ENCODE results near the gene KLHL6. TPM values are rescaled to one million over a fixed set of nuclear protein-coding genes. Genes with fewer than 3 reads are reported as not detected.
"Not testable (repeated sequence)": the region's sequence is repeated elsewhere in the genome, so short reads cannot be mapped to it uniquely, and the experiment has no call there.

Gene KLHL6
- total RNA-seq, 4 donors from 2014 or later: 0.67 to 2.7 (median 1.0) TPM

DNA sequence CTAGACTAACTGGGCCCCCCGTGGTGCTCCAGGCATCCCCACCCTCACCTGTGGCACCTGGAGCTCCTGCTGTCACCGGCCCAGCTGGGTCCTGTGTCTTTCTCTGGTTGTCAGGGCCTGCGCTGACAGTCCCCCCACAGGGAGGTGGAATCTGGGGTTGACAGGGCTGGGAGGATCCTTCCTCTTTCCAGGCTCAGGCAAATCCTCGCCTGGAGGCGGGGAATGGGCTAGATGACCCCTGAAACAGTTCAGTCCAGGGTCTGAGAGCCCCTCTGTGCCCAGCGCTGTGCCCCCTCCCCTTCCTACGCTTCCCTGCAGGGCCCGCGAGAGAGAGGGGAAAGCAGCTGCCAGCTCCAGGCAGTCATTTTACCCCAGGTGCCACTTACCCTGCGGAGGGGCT, 77.0 kb downstream of the KLHL6 start:
- no peaks in the 10 kb centered on the region for H3K36me3 ChIP-seq

DNA sequence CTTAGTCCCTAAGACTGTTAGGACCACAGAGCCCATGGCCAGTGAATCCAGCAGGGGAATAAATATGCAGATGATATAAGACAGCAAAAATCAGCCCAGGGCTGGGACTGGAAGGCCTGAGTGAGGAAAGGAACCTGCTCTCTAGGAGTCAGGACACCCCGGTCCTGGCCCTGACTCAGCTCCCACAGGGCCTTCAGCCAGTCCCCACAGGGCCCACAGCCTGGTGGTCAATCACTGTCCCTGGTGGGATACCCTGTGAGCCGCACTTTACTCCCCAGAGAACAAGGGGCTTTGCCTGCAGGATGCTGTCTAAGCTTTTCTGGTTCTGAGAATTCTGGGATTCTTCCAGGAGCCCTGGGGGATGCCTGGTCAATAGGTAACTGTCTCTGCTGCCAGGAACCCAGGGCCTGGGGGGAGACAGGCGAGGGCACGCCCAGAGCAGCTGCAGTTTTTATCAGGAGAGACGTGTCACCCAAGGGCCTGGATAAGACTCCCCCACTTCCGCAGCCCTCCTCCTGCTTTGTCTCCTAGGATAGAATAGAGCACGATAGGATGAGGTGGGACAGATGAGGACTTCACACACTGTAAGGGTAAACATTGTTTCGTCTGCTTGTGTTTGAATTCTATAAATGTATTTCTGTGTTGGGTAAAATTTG, 77.6 kb downstream of the KLHL6 start:
- Histone ChIP-seq H3K27ac (no peak overlapping the region), H3K36me3 (no peaks in the 10 kb centered on the region), H3K4me1 (no peaks in the 10 kb centered on the region), H3K9me3 (no peaks in the 10 kb centered on the region), H3K27me3 (no peaks in the 10 kb centered on the region), H3K4me3 (replicated peaks in 1 of 3) (no peak overlapping the region)
- DNase-seq: no peak
- intact Hi-C loops (cut with DNase I): loop anchor here (10.0 kb wide), 1 partner anchor 407 kb away; the partner anchor contains the start of gene PARL
- TF ChIP-seq, protein P1, sequence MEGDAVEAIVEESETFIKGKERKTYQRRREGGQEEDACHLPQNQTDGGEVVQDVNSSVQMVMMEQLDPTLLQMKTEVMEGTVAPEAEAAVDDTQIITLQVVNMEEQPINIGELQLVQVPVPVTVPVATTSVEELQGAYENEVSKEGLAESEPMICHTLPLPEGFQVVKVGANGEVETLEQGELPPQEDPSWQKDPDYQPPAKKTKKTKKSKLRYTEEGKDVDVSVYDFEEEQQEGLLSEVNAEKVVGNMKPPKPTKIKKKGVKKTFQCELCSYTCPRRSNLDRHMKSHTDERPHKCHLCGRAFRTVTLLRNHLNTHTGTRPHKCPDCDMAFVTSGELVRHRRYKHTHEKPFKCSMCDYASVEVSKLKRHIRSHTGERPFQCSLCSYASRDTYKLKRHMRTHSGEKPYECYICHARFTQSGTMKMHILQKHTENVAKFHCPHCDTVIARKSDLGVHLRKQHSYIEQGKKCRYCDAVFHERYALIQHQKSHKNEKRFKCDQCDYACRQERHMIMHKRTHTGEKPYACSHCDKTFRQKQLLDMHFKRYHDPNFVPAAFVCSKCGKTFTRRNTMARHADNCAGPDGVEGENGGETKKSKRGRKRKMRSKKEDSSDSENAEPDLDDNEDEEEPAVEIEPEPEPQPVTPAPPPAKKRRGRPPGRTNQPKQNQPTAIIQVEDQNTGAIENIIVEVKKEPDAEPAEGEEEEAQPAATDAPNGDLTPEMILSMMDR (IDR thresholded peaks at IDR 0.05): no peak
- no peak for TF ChIP-seq POLR2A (IDR thresholded peaks at IDR 0.05)
- WGBS, 2 donors: 79 to 84% methylated on average over 8 of the region's 8 CpGs

More for the DNA sequence above, 77.0 kb downstream of the KLHL6 start:
- Histone ChIP-seq H3K27ac (no peak overlapping the region), H3K27me3 (no peaks in the 10 kb centered on the region), H3K9me3 (no peaks in the 10 kb centered on the region), H3K4me1 (no peaks in the 10 kb centered on the region), H3K4me3 (replicated peaks in 1 of 3) (no peak overlapping the region)
- intact Hi-C loops (cut with DNase I): loop anchor here (10.0 kb wide), 1 partner anchor 406 kb away; the partner anchor contains the start of gene PARL
- no peak for DNase-seq
- 92 to 100% methylated on average over 1 to 10 of the region's 10 CpGs for WGBS, 2 donors
- TF ChIP-seq, protein P1 (IDR thresholded peaks at IDR 0.05): no peak
- no peak for TF ChIP-seq POLR2A (IDR thresholded peaks at IDR 0.05)

DNA sequence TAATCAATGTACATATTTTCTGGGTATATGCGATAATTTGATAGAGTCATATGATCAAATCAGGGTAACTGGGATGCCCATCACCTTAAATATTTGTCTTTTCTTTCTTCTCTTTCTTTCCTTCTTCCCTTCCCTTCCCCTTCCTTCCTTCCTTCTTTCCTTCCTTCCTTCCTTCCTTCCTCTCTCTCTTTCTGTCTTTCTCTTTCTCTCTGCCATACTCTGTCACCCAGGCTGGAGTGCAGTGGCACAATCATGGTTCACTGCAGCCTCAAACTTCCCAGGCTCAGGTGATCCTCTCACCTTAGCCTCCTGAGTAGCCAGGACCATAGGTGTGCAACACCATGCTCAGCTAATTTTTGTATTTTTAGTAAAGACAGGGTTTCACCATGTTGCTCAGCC, 79.7 kb downstream of the KLHL6 start:
- H3K9me3 ChIP-seq; H3K4me1 ChIP-seq; DNase-seq; H3K4me3 ChIP-seq (replicated peaks in 1 of 3); H3K27ac ChIP-seq; H3K27me3 ChIP-seq; H3K36me3 ChIP-seq: not testable (repeated sequence)
- 96 to 100% methylated on average over 1 of the region's 1 CpG for WGBS, 2 donors
- intact Hi-C loops (cut with DNase I): loop anchor here (10.0 kb wide), 1 partner anchor 409 kb away; the partner anchor contains the start of gene PARL

DNA sequence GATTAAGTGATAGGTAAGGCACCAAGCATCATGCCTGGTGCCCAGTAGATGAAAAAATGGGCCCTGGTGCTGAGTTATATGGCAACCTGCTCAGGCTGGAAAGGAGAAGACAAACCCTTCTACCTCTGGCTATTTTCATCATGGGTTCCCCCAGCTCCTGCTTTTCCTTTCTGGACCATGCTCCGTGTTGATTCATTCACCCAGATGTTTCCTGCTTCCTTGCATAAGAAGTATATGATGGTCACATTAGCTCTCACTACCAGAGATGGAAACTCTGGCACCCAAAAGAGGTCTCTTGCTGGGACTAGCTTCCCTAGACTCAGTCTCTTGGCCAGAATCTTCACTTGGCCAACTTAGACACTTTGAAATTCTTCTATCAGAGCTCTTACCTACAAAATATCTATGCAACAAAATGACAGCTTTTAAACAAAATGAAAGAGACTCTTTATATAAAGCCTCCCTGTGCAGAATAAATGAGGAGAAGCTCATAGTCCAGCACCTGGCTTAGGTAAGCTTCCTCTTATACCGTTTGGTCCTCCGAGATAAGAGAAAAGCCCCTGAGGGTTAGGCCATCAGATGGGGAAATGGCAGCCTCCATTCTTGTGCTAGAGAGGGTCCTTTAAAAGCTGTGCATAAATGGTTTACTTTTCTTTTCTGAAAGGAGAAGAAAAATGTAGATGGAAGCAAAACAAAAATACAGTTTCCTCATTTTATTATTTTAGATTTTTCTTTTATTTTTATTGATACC, 80.3 kb downstream of the KLHL6 start:
- DNase-seq: no peak
- WGBS, 2 donors: 58 to 67% methylated on average over 3 of the region's 3 CpGs

DNA sequence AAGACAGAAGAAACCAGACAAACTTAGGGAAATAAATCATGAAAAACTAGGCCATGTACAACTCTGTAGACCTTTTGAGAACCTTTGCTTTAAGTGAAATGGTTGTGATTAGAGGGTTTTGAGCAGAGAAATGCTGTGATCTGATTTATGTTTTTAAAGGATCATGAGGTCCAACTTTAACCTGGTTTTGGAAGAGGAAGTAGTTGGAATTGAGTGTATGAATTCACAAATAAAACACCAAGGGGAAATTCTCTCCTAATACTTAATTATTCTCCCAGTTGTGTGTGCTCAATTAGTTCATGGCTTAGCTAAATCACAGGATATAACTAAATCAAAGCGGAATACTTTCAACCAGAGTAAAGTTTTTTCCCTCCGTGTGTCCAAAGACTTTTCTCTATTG, 81.5 kb downstream of the KLHL6 start:
- no peak overlapping the region for H3K4me3 ChIP-seq (replicated peaks in 1 of 3)

More for the DNA sequence above, 80.3 kb downstream of the KLHL6 start:
- no peaks in the 10 kb centered on the region for H3K27me3 ChIP-seq
- H3K9me3 ChIP-seq: no peaks in the 10 kb centered on the region
- intact Hi-C loops (cut with DNase I): loop anchor here (10.0 kb wide), 1 partner anchor 410 kb away; the partner anchor contains the start of gene PARL
- H3K36me3 ChIP-seq: no peaks in the 10 kb centered on the region
- H3K4me3 ChIP-seq (replicated peaks in 1 of 3): no peak overlapping the region
- H3K27ac ChIP-seq: no peak overlapping the region
- TF ChIP-seq POLR2A (IDR thresholded peaks at IDR 0.05): no peak
- TF ChIP-seq, protein P1 (IDR thresholded peaks at IDR 0.05): no peak
- no peaks in the 10 kb centered on the region for H3K4me1 ChIP-seq

More for the DNA sequence above, 81.5 kb downstream of the KLHL6 start:
- no peak for DNase-seq
- H3K27me3 ChIP-seq: no peaks in the 10 kb centered on the region
- no peak for TF ChIP-seq POLR2A (IDR thresholded peaks at IDR 0.05)
- TF ChIP-seq, protein P1 (IDR thresholded peaks at IDR 0.05): no peak
- H3K4me1 ChIP-seq: peaks cover 0 to 3% of the 10 kb centered on the region in 2 donors
- intact Hi-C loops (cut with DNase I): loop anchor here (5.0 to 10.0 kb wide), 2 partner anchors 293 to 411 kb away; partner anchors contain the start of gene PARL
- 81 to 89% methylated on average over 2 of the region's 2 CpGs for WGBS, 2 donors
- H3K36me3 ChIP-seq: no peaks in the 10 kb centered on the region
- H3K9me3 ChIP-seq: no peaks in the 10 kb centered on the region
- H3K27ac ChIP-seq: no peak overlapping the region

All from thyroid gland (tissue), 4 donors.